TTC549 (cell line): ENCODE results near the gene ACSM6.
"Not testable (repeated sequence)": the region's sequence is repeated elsewhere in the genome, so short reads cannot be mapped to it uniquely, and the experiment has no call there.

Experiments
- FAIRE-seq: peaks from 2 replicates; lab custom pipeline; 2012; peaks lifted over from hg19 to GRCh38; lab: Jason Lieb, UNC

The ACSM6 gene

GRCh38 chr10:95220539-95220938, 26.5 kb downstream of the ACSM6 start:
- FAIRE-seq, result peak; percentile 3

GRCh38 chr10:95221124-95221523, 27.1 kb downstream of the ACSM6 start:
- FAIRE-seq, result no peak

GRCh38 chr10:95225136-95225535, 31.1 kb downstream of the ACSM6 start:
- no peak for FAIRE-seq

GRCh38 chr10:95228934-95229723, 35.1 kb downstream of the ACSM6 start:
- not testable (repeated sequence) for FAIRE-seq

GRCh38 chr10:95229724-95230627, 35.9 kb downstream of the ACSM6 start:
- no peak for FAIRE-seq

GRCh38 chr10:95230677-95231586, 36.9 kb downstream of the ACSM6 start:
- FAIRE-seq, result not testable (repeated sequence)

- no peak for FAIRE-seq
Observed at GRCh38 chr10:95233377-95234034, 39.5 kb downstream of the ACSM6 start.

GRCh38 chr10:95234951-95235350, 40.9 kb downstream of the ACSM6 start:
- no peak for FAIRE-seq

- no peak for FAIRE-seq
Observed at GRCh38 chr10:95235676-95236067, 41.6 kb downstream of the ACSM6 start.

GRCh38 chr10:95236068-95236903, 42.2 kb downstream of the ACSM6 start:
- FAIRE-seq, result no peak

GRCh38 chr10:95237376-95238170, 43.5 kb downstream of the ACSM6 start:
- FAIRE-seq, result no peak

GRCh38 chr10:95240096-95240495, 46.1 kb downstream of the ACSM6 start:
- not testable (repeated sequence) for FAIRE-seq

GRCh38 chr10:95240811-95241210, 46.8 kb downstream of the ACSM6 start:
- FAIRE-seq, result no peak

- FAIRE-seq, result no peak
Observed at GRCh38 chr10:95241533-95241932, 47.5 kb downstream of the ACSM6 start.

GRCh38 chr10:95242581-95243317, 48.7 kb downstream of the ACSM6 start:
- no peak for FAIRE-seq

- no peak for FAIRE-seq
Observed at GRCh38 chr10:95243318-95243617, 49.2 kb downstream of the ACSM6 start.

GRCh38 chr10:95244152-95244551, 50.1 kb downstream of the ACSM6 start:
- FAIRE-seq, result no peak

GRCh38 chr10:95245425-95246055, 51.5 kb downstream of the ACSM6 start:
- no peak for FAIRE-seq

GRCh38 chr10:95246582-95247051, 52.6 kb downstream of the ACSM6 start:
- FAIRE-seq, result no peak
